ENCODE results near the gene BCAR3.

The BCAR3 gene

GRCh38 chr1:93574991-93575390 is 106.6 kb downstream of the BCAR3 start:
- WGBS, 2 donors (ENCODE audit: extremely low coverage in 2 of 2, insufficient read length in 2 of 2, insufficient replicate concordance in 1 of 2), result no CpG with 5 or more reads among the region's 6 CpGs
- DNase-seq (ENCODE audit: low spot score), result no peak
- H2AFZ ChIP-seq (ENCODE audit: low read length), result no peak overlapping the region
- H3K4me1 ChIP-seq (ENCODE audit: control insufficient read depth in 2 of 2, insufficient read depth in 1 of 2, low read depth in 1 of 2, low read length in 2 of 2), result peaks cover 21 to 25% of the 10 kb centered on the region in 2 donors
- no peak overlapping the region for H3K18ac ChIP-seq (ENCODE audit: low read length)
- no peak overlapping the region for H2BK5ac ChIP-seq (ENCODE audit: low read length)
- H2BK120ac ChIP-seq (ENCODE audit: low read depth, low read length), result no peak overlapping the region
- H3K4ac ChIP-seq (ENCODE audit: low read length), result no peak overlapping the region
- H2BK12ac ChIP-seq (ENCODE audit: low read length), result no peak overlapping the region
- H2AK5ac ChIP-seq (ENCODE audit: low read depth, low read length), result no peak overlapping the region
- no peak overlapping the region for H3K14ac ChIP-seq (ENCODE audit: low read length)
- no peak overlapping the region for H4K91ac ChIP-seq (ENCODE audit: low read depth, low read length, poor library complexity)
- H3K79me1 ChIP-seq (ENCODE audit: low read depth, low read length), result no peaks in the 10 kb centered on the region
- no peak overlapping the region for H4K8ac ChIP-seq (ENCODE audit: low read depth, low read length)
- H3K27ac ChIP-seq (replicated peaks; ENCODE audit: low read length), result peak overlapping the region; percentile 81
- H3K36me3 ChIP-seq (replicated peaks in 1 of 2; ENCODE audit: control insufficient read depth in 2 of 2, insufficient read depth in 2 of 2, low read length in 2 of 2), result peaks cover 6 to 77% of the 10 kb centered on the region in 2 donors
- H3K27me3 ChIP-seq (ENCODE audit: control insufficient read depth in 3 of 3, insufficient read depth in 3 of 3, low read depth in 1 of 3, low read length in 3 of 3), result no peaks in the 10 kb centered on the region
- H3K4me2 ChIP-seq (ENCODE audit: insufficient read depth, low read length, poor library complexity, severe bottlenecking), result no peak overlapping the region
- H3K23ac ChIP-seq (ENCODE audit: low read depth, low read length, poor library complexity), result no peak overlapping the region
- no peak overlapping the region for H3K9ac ChIP-seq (ENCODE audit: low read depth, low read length, poor library complexity)
- H3K4me3 ChIP-seq (ENCODE audit: low read length in 2 of 2), result no peak overlapping the region
- no peak overlapping the region for H2BK15ac ChIP-seq (ENCODE audit: low read length)
- H3K9me3 ChIP-seq (replicated peaks in 1 of 2; ENCODE audit: control insufficient read depth in 2 of 2, insufficient read depth in 1 of 2, low read depth in 1 of 2, low read length in 2 of 2), result no peaks in the 10 kb centered on the region

GRCh38 chr1:93574511-93574910 is 107.1 kb downstream of the BCAR3 start:
- Histone ChIP-seq H3K4me2 (ENCODE audit: insufficient read depth, low read length, poor library complexity, severe bottlenecking) (no peak overlapping the region), H2BK15ac (ENCODE audit: low read length) (no peak overlapping the region), H3K36me3 (replicated peaks in 1 of 2; ENCODE audit: control insufficient read depth in 2 of 2, insufficient read depth in 2 of 2, low read length in 2 of 2) (peaks cover 5 to 77% of the 10 kb centered on the region in 2 donors), H2BK12ac (ENCODE audit: low read length) (peak overlapping the region; percentile 18), H3K27me3 (ENCODE audit: control insufficient read depth in 3 of 3, insufficient read depth in 3 of 3, low read depth in 1 of 3, low read length in 3 of 3) (no peaks in the 10 kb centered on the region), H2BK120ac (ENCODE audit: low read depth, low read length) (no peak overlapping the region), H3K4me1 (ENCODE audit: control insufficient read depth in 2 of 2, insufficient read depth in 1 of 2, low read depth in 1 of 2, low read length in 2 of 2) (peaks cover 21 to 25% of the 10 kb centered on the region in 2 donors), H3K27ac (replicated peaks; ENCODE audit: low read length) (peak overlapping the region; percentile 81), H3K9ac (ENCODE audit: low read depth, low read length, poor library complexity) (no peak overlapping the region), H3K9me3 (replicated peaks in 1 of 2; ENCODE audit: control insufficient read depth in 2 of 2, insufficient read depth in 1 of 2, low read depth in 1 of 2, low read length in 2 of 2) (no peaks in the 10 kb centered on the region), H3K4me3 (ENCODE audit: low read length in 2 of 2) (no peak overlapping the region), H2AK5ac (ENCODE audit: low read depth, low read length) (no peak overlapping the region), H4K91ac (ENCODE audit: low read depth, low read length, poor library complexity) (no peak overlapping the region), H3K4ac (ENCODE audit: low read length) (no peak overlapping the region), H3K14ac (ENCODE audit: low read length) (no peak overlapping the region), H3K18ac (ENCODE audit: low read length) (peak overlapping the region; percentile 77), H3K79me1 (ENCODE audit: low read depth, low read length) (no peaks in the 10 kb centered on the region), H3K23ac (ENCODE audit: low read depth, low read length, poor library complexity) (no peak overlapping the region), H2BK5ac (ENCODE audit: low read length) (no peak overlapping the region), H2AFZ (ENCODE audit: low read length) (no peak overlapping the region), H4K8ac (ENCODE audit: low read depth, low read length) (no peak overlapping the region)
- DNase-seq (ENCODE audit: low spot score), result no peak
- WGBS, 2 donors (ENCODE audit: extremely low coverage in 2 of 2, insufficient read length in 2 of 2, insufficient replicate concordance in 1 of 2), result no CpG with 5 or more reads among the region's 7 CpGs

GRCh38 chr1:93573940-93574469 is 107.6 kb downstream of the BCAR3 start:
- peaks cover 21 to 25% of the 10 kb centered on the region in 2 donors for H3K4me1 ChIP-seq (ENCODE audit: control insufficient read depth in 2 of 2, insufficient read depth in 1 of 2, low read depth in 1 of 2, low read length in 2 of 2)
- no peak overlapping the region for H4K8ac ChIP-seq (ENCODE audit: low read depth, low read length)
- no peak overlapping the region for H2BK12ac ChIP-seq (ENCODE audit: low read length)
- no peak overlapping the region for H3K9ac ChIP-seq (ENCODE audit: low read depth, low read length, poor library complexity)
- no peak overlapping the region for H4K91ac ChIP-seq (ENCODE audit: low read depth, low read length, poor library complexity)
- H2AK5ac ChIP-seq (ENCODE audit: low read depth, low read length), result no peak overlapping the region
- H3K4me3 ChIP-seq (ENCODE audit: low read length in 2 of 2), result no peak overlapping the region
- H3K27me3 ChIP-seq (ENCODE audit: control insufficient read depth in 3 of 3, insufficient read depth in 3 of 3, low read depth in 1 of 3, low read length in 3 of 3), result no peaks in the 10 kb centered on the region
- H3K9me3 ChIP-seq (replicated peaks in 1 of 2; ENCODE audit: control insufficient read depth in 2 of 2, insufficient read depth in 1 of 2, low read depth in 1 of 2, low read length in 2 of 2), result no peaks in the 10 kb centered on the region
- DNase-seq (ENCODE audit: low spot score), result no peak
- no peak overlapping the region for H3K4ac ChIP-seq (ENCODE audit: low read length)
- H3K27ac ChIP-seq (replicated peaks; ENCODE audit: low read length), result no peak overlapping the region
- WGBS, 2 donors (ENCODE audit: extremely low coverage in 2 of 2, insufficient read length in 2 of 2, insufficient replicate concordance in 1 of 2), result no CpG with 5 or more reads among the region's 1 CpG
- H2BK5ac ChIP-seq (ENCODE audit: low read length), result no peak overlapping the region
- no peak overlapping the region for H3K18ac ChIP-seq (ENCODE audit: low read length)
- H3K36me3 ChIP-seq (replicated peaks in 1 of 2; ENCODE audit: control insufficient read depth in 2 of 2, insufficient read depth in 2 of 2, low read length in 2 of 2), result peaks cover 10 to 77% of the 10 kb centered on the region in 2 donors
- no peaks in the 10 kb centered on the region for H3K79me1 ChIP-seq (ENCODE audit: low read depth, low read length)
- H3K14ac ChIP-seq (ENCODE audit: low read length), result no peak overlapping the region
- no peak overlapping the region for H3K4me2 ChIP-seq (ENCODE audit: insufficient read depth, low read length, poor library complexity, severe bottlenecking)
- H2BK120ac ChIP-seq (ENCODE audit: low read depth, low read length), result no peak overlapping the region
- no peak overlapping the region for H2AFZ ChIP-seq (ENCODE audit: low read length)
- H3K23ac ChIP-seq (ENCODE audit: low read depth, low read length, poor library complexity), result no peak overlapping the region
- no peak overlapping the region for H2BK15ac ChIP-seq (ENCODE audit: low read length)

GRCh38 chr1:93571623-93572310 is 109.9 kb downstream of the BCAR3 start:
- H3K36me3 ChIP-seq (replicated peaks in 1 of 2; ENCODE audit: control insufficient read depth in 2 of 2, insufficient read depth in 2 of 2, low read length in 2 of 2), result peaks cover 15 to 87% of the 10 kb centered on the region in 2 donors
- no peak for DNase-seq (ENCODE audit: low spot score)
- no peak overlapping the region for H3K9ac ChIP-seq (ENCODE audit: low read depth, low read length, poor library complexity)

More at GRCh38 chr1:93571623-93572310, 109.9 kb downstream of the BCAR3 start:
- Histone ChIP-seq H3K14ac (ENCODE audit: low read length) (no peak overlapping the region), H3K4ac (ENCODE audit: low read length) (no peak overlapping the region), H3K4me2 (ENCODE audit: insufficient read depth, low read length, poor library complexity, severe bottlenecking) (no peak overlapping the region), H3K18ac (ENCODE audit: low read length) (no peak overlapping the region), H3K4me3 (ENCODE audit: low read length in 2 of 2) (no peak overlapping the region), H3K23ac (ENCODE audit: low read depth, low read length, poor library complexity) (no peak overlapping the region), H3K4me1 (ENCODE audit: control insufficient read depth in 2 of 2, insufficient read depth in 1 of 2, low read depth in 1 of 2, low read length in 2 of 2) (peaks cover 19 to 21% of the 10 kb centered on the region in 2 donors), H3K9me3 (replicated peaks in 1 of 2; ENCODE audit: control insufficient read depth in 2 of 2, insufficient read depth in 1 of 2, low read depth in 1 of 2, low read length in 2 of 2) (no peaks in the 10 kb centered on the region), H3K27ac (replicated peaks; ENCODE audit: low read length) (no peak overlapping the region), H2AK5ac (ENCODE audit: low read depth, low read length) (no peak overlapping the region), H2BK120ac (ENCODE audit: low read depth, low read length) (no peak overlapping the region), H2BK12ac (ENCODE audit: low read length) (no peak overlapping the region), H4K8ac (ENCODE audit: low read depth, low read length) (no peak overlapping the region), H4K91ac (ENCODE audit: low read depth, low read length, poor library complexity) (no peak overlapping the region), H2BK15ac (ENCODE audit: low read length) (no peak overlapping the region), H2BK5ac (ENCODE audit: low read length) (no peak overlapping the region), H3K79me1 (ENCODE audit: low read depth, low read length) (no peaks in the 10 kb centered on the region), H2AFZ (ENCODE audit: low read length) (no peak overlapping the region), H3K27me3 (ENCODE audit: control insufficient read depth in 3 of 3, insufficient read depth in 3 of 3, low read depth in 1 of 3, low read length in 3 of 3) (no peaks in the 10 kb centered on the region)
- WGBS, 2 donors (ENCODE audit: extremely low coverage in 2 of 2, insufficient read length in 2 of 2, insufficient replicate concordance in 1 of 2), result no CpG with 5 or more reads among the region's 12 CpGs
